Endothelial cell of umbilical vein (primary cell): ENCODE results near the gene INTS11. TPM values are rescaled to one million over a fixed set of nuclear protein-coding genes. Genes with fewer than 3 reads are reported as not detected.

ENCODE experiments used
- BruUV-seq: library from RNA; stranded (reverse); fragments of 400-500 nt; replicated peaks from 2 replicates; lab custom pipeline; 2021; lab: Mats Ljungman, UMichigan
- CTCF ChIA-PET: fragments of 300-600, 350-600 bp; sonication (Branson Sonifier 250); formaldehyde crosslinking; loops from one replicate; lab custom pipeline; 2021; ENCODE audit warnings: antibody characterized with exemption, inconsistent platforms; lab: Charles Lee
- POLR2A ChIA-PET: fragments of 300-600, 350-600 bp; sonication (Branson Sonifier 250); formaldehyde crosslinking; loops from one replicate; lab custom pipeline; 2021; ENCODE audit warnings: antibody characterized with exemption, inconsistent platforms; lab: Charles Lee
- DNase-seq: peaks from one replicate; pipeline ENCODE4 v3.0.0-alpha.2; 2011; ENCODE audit warnings: low read depth, low spot score
- FAIRE-seq: peaks from 2 replicates; lab custom pipeline; 2011; peaks lifted over from hg19 to GRCh38; lab: Jason Lieb, UNC
- H2AFZ ChIP-seq: 2 replicates; pipeline ENCODE4 v1.6.0; 2012; ENCODE audit warnings: low read depth, low read length, control low read depth, inconsistent platforms
- H3K27ac ChIP-seq: 2 replicates; pipeline ENCODE4 v1.5.1; 2011; ENCODE audit warnings: low read depth, mild to moderate bottlenecking, control low read depth, low read length, moderate library complexity; ENCODE audit not compliant: insufficient read depth
- H3K27me3 ChIP-seq, 2 experiments: 2 replicates each; pipeline versions ENCODE4 v1.6.0 to v1.6.1; 2011; ENCODE audit warnings: low read length in 2 of 2, mixed read lengths in 1 of 2; ENCODE audit not compliant: control insufficient read depth in 2 of 2, insufficient read depth in 2 of 2
- H3K36me3 ChIP-seq, 2 experiments: 2 replicates in 1 of 2; 3 replicates in 1 of 2; pipeline ENCODE4 v1.5.1; 2011; ENCODE audit warnings: low read length in 2 of 2, mild to moderate bottlenecking in 1 of 2, moderate library complexity in 1 of 2; ENCODE audit not compliant: control insufficient read depth in 2 of 2, insufficient read depth in 2 of 2; ENCODE audit errors: extremely low read depth in 1 of 2
- H3K4me1 ChIP-seq: 3 replicates; pipeline ENCODE4 v1.5.1; 2011; ENCODE audit warnings: mild to moderate bottlenecking, low read length; ENCODE audit not compliant: control insufficient read depth, insufficient read depth; ENCODE audit errors: extremely low read depth
- H3K4me2 ChIP-seq: 2 replicates; pipeline ENCODE4 v1.6.1; 2011; ENCODE audit warnings: low read length, control low read depth, mixed read lengths; ENCODE audit not compliant: insufficient read depth
- H3K4me3 ChIP-seq, 3 experiments: fragments of 200-600 bp in 1 of 3; sonication (generic), shearing (Covaris generic) in 1 of 3; replicated peaks in 1 of 3; 2 replicates each; pipeline ENCODE4 v1.5.1; 2011 to 2016; ENCODE audit warnings: control low read depth in 3 of 3, low read length in 3 of 3, mild to moderate bottlenecking in 2 of 3, inconsistent platforms in 1 of 3, low read depth in 1 of 3, moderate library complexity in 1 of 3; ENCODE audit not compliant: insufficient read depth in 1 of 3
- H3K79me2 ChIP-seq: 2 replicates; pipeline ENCODE4 v1.6.0; 2012; ENCODE audit warnings: low read length, inconsistent platforms; ENCODE audit not compliant: control insufficient read depth, insufficient read depth
- H3K9ac ChIP-seq: replicated peaks from 2 replicates; pipeline ENCODE3; 2011; ENCODE audit warnings: low read length, control low read depth; ENCODE audit not compliant: insufficient read depth; ENCODE audit errors: extremely low read depth
- H3K9me1 ChIP-seq: replicated peaks from 3 replicates; pipeline ENCODE4 v1.6.0; 2011; ENCODE audit warnings: mild to moderate bottlenecking, low read length; ENCODE audit not compliant: control insufficient read depth, insufficient read depth; ENCODE audit errors: extremely low read depth
- H3K9me3 ChIP-seq: replicated peaks from 2 replicates; pipeline ENCODE4 v1.5.1; 2012; ENCODE audit warnings: low read length, inconsistent platforms; ENCODE audit not compliant: control insufficient read depth, insufficient read depth
- H4K20me1 ChIP-seq: replicated peaks from 2 replicates; pipeline ENCODE3; 2011; ENCODE audit warnings: mild to moderate bottlenecking, low read length; ENCODE audit not compliant: control insufficient read depth, insufficient read depth; ENCODE audit errors: extremely low read depth
- EZH2 ChIP-seq: IDR thresholded peaks from 2 replicates; pipeline ENCODE4 v1.6.1; 2012; ENCODE audit warnings: borderline replicate concordance, low read depth, mild to moderate bottlenecking, moderate library complexity, low read length, inconsistent platforms; ENCODE audit not compliant: severe bottlenecking
- FOS ChIP-seq: IDR thresholded peaks from 2 replicates; pipeline ENCODE4 v1.6.1; 2011; ENCODE audit warnings: mild to moderate bottlenecking, low read length, moderate library complexity, borderline replicate concordance; ENCODE audit not compliant: insufficient read depth
- GATA2 ChIP-seq: IDR thresholded peaks from 2 replicates; pipeline ENCODE4 v1.7.0; 2011; ENCODE audit warnings: low read depth, mild to moderate bottlenecking, moderate library complexity, mixed read lengths, low read length; ENCODE audit not compliant: insufficient read length, insufficient read depth
- JUN ChIP-seq: IDR thresholded peaks from 2 replicates; pipeline ENCODE4 v1.6.1; 2011; ENCODE audit warnings: borderline replicate concordance, low read depth; ENCODE audit not compliant: insufficient read length, insufficient read depth
- MYC ChIP-seq: IDR thresholded peaks from one replicate; pipeline ENCODE4 v1.6.1; 2011; ENCODE audit warnings: mild to moderate bottlenecking, low read depth, low read length
- POLR2A ChIP-seq: IDR thresholded peaks from 2 replicates; pipeline ENCODE4 v1.6.1; 2012; ENCODE audit warnings: low read depth, mild to moderate bottlenecking, control low read depth, low read length
- POLR2AphosphoS5 ChIP-seq: IDR thresholded peaks from 2 replicates; pipeline ENCODE4 v1.6.1; 2012; ENCODE audit warnings: low read depth, mild to moderate bottlenecking, control low read depth, low read length, moderate library complexity; ENCODE audit not compliant: insufficient read depth
- dilution Hi-C: fragments of 300-500 bp; cut with MboI; formaldehyde crosslinking; loops from one replicate; pipeline ENCODE4 v1.15.0; 2019; ENCODE audit warnings: low sequenced_read_pairs; ENCODE audit not compliant: extremely low pct_ligation_motif_present
- intact Hi-C: fragments of 100-400 bp; cut with micrococcal nuclease; formaldehyde crosslinking; loops from one replicate; pipeline ENCODE4 v1.10.0; 2022
- polyA plus RNA-seq, 4 experiments: library from polyadenylated mRNA; depleted of rRNA in 3 of 4; stranded (reverse) in 3 of 4; unstranded in 1 of 4; fragments of >200 nt; gene quantifications; 2 replicates each; pipeline versions ENCODE4 v1.2.1 to v1.2.3, GENCODE V29; 2011 to 2012; ENCODE audit warnings: missing spikeins in 1 of 4
- total RNA-seq: library from RNA; stranded (reverse); gene quantifications from 2 replicates; pipeline ENCODE4 v1.2.3, GENCODE V29; 2021
- TF ChIP-seq, protein P1 (sequence below): IDR thresholded peaks from 2 replicates; pipeline ENCODE4 v1.6.1; 2011; ENCODE audit not compliant: insufficient read depth, insufficient read length

INTS11 gene
- total and polyA plus RNA-seq, 2 donors (not counting 3 experiments of a cell fraction or from before 2014, with no cell fraction given) = 132 to 222 TPM

DNA sequence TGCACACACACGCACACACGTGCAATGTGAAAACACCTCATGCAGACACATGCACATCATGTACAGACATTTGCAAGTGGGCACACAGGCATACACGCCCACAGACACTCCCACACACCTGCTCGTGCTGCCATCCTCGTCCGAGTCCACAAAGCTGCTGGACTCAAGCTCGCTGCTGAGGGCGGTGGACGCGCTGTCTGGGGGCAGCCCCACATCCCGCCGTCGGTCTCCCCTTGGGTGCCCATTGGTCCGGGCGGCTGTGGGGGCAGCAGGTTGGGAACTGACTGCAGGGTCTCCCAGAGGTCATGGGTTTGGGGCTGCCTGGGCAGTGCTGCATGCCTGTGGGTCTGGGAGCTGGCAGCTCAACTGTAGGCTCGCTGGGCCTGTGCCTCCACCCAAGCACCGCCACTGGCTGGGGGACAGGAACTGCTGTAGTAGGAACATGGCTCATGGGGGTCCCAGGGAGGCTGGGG lies 17.1 kb upstream of the INTS11 start:
- Histone ChIP-seq H3K4me1 (no peaks in the 10 kb centered on the region), H3K9me1 (no peaks in the 10 kb centered on the region), H3K36me3 (peaks cover 0 to 17% of the 10 kb centered on the region in 2 experiments), H3K9me3 (no peaks in the 10 kb centered on the region), H3K9ac (no peak overlapping the region), H3K27ac (no peak overlapping the region), H3K79me2 (peaks cover 16% of the 10 kb centered on the region), H3K27me3 (no peaks in the 10 kb centered on the region), H4K20me1 (no peaks in the 10 kb centered on the region), H3K4me2 (no peak overlapping the region), H2AFZ (no peak overlapping the region), H3K4me3 (no peak overlapping the region)
- intact Hi-C loops = no loop called here
- DNase-seq (no peak), FAIRE-seq (no peak)
- POLR2A ChIA-PET = no interaction called here
- CTCF ChIA-PET = no interaction called here
- TF ChIP-seq GATA2 = no peak
- no peak for TF ChIP-seq POLR2A
- TF ChIP-seq POLR2AphosphoS5 = no peak
- TF ChIP-seq MYC = no peak
- TF ChIP-seq, protein P1, sequence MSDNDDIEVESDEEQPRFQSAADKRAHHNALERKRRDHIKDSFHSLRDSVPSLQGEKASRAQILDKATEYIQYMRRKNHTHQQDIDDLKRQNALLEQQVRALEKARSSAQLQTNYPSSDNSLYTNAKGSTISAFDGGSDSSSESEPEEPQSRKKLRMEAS = no peak
- TF ChIP-seq EZH2 = no peak
- no peak for TF ChIP-seq JUN
- TF ChIP-seq FOS = no peak
- dilution Hi-C loops = no loop called here
- no TSS peak for BruUV-seq
